GM19324 (cell line): ENCODE measurements around the gene SORL1.
"Not testable (repeated sequence)": the region's sequence is repeated elsewhere in the genome, so short reads cannot be mapped to it uniquely, and the experiment has no call there.

Source experiments
- ATAC-seq: cut with Tn5 transposase; IDR thresholded peaks from one replicate; pipeline ENCODE4 v1.9.1; 2021; ENCODE audit warnings: mild to moderate bottlenecking, moderate library complexity; ENCODE audit not compliant: unreplicated experiment, low FRiP score

SORL1 gene

GRCh38 chr11:121497176-121497998 lies 45.3 kb downstream of the SORL1 start:
- ATAC-seq = no peak

- no peak for ATAC-seq
Observed at GRCh38 chr11:121499405-121499804, 47.3 kb downstream of the SORL1 start.

DNA sequence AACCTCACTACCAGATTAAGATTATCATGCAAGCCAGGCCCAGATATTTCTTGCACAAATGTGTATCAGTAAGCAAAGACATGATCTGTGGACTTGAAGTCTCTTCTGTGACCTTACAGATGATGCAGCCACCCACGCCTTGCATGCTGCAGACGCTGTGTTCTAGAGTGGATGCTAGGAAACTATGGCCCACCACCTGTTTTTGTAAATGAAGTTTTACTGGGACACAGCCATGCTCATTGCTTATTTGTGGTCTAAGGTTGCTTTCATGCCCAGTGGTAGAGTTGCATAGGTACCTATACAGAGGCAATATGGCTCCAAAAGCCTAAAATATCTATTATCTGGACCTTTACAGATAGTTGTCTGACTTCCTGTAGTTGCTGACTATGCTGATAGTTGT lies 48.2 kb downstream of the SORL1 start:
- ATAC-seq = no peak

DNA sequence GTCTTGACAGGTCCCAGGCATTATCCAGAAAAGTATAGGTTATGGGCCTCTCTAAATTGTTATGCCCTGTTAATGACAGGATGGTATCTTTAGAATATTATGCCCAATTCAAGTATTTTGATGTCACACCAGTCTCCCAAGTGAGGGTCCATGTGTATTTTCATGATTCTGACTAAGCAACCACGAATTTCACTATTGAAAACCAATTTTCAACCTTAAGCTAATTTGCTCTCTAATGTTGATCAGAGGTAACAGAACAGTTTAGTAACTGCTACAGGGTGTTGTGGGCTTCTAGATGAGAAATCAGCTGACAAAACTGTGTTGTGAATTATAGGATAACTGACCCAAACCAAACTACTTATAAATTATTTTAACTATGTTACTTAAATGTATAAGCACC lies 48.6 kb downstream of the SORL1 start:
- ATAC-seq = no peak

DNA sequence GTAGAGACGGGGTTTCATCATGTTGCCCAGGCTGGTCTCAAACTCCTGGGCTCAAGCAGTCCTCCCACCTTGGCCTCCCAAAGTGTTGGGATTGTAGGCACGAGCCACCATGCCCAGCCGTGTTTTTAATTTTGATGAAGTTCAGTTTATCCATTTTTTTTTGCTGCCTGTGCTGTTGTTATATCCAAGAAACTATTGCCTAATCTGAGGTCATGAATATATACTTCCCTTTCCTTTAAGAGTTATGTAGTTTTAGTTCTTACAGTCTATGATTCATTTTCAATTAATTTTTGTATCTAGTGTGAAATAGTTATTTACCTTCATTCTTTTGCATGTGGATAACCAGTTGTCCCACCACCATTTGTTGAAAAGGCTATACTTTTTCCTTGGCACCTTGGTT lies 50.9 kb downstream of the SORL1 start:
- ATAC-seq = no peak

- not testable (repeated sequence) for ATAC-seq
Observed at GRCh38 chr11:121506237-121506636, 54.1 kb downstream of the SORL1 start.

- ATAC-seq = no peak
Observed at GRCh38 chr11:121508449-121508848, 56.3 kb downstream of the SORL1 start.

DNA sequence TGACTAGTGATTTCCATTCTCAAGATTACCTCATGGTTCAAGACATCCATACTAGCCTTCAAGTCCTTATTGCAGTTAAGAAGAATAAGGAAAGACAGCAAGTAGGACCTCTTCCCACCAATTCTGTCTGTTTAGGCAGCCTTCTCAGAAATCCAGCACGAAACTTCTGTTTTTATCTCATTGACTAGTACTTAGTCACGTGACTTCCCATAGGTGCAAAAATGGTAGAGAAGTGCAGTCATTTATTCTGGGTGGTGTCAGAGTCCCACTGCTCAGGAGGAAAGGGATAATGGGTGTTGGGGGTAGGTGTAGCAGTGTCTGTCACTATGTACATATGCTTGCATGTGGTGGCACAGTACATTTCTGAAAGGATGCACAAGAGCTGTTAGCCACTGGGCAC lies 58.3 kb downstream of the SORL1 start:
- no peak for ATAC-seq

DNA sequence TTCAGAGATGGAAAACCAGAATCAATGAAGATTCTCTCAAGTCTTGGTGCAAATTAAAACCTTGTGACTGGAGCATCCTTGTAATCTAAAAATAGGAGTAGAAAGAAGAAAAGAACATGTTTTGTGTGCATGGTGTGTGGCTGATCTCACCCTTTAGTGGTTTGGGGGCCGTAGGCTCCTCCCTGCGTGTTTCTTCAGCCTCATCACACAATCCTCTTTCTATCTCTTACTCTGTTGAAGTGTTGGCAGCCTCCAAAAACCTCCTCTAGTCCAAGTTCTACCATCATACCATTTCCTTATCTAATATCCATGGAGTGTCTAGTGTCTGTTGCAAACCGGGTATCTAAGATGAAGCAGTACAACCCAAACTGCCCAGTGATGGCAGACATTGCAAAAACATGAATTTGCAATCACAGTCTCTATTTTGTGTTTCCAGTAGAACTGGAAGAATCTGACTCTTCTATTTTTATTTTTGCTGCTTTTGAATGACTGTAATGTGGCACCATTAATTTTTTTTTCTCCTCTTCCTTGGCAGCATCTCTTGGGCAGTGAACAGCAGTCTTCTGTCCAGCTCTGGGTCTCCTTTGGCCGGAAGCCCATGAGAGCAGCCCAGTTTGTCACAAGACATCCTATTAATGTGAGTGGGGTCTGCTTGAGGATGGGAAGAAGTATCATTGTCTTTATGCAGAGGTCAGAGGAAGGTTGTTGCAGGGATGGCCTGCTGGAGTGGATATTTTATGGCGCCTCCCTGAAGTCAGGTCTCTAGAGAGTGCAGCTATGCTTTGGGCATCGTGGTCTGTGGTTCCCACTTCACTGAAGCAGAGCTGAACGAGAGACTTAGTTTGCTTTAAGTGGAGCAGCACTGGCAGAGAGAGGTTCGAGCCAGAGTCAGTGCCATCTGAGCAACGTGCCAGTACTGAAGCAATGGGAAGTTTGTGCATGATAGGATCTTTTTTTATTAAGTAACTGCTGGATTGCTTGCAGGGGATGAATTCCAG lies 60.7 kb downstream of the SORL1 start:
- no peak for ATAC-seq

- ATAC-seq = no peak
Observed at GRCh38 chr11:121513807-121514206, 61.7 kb downstream of the SORL1 start.

- ATAC-seq = no peak
Observed at GRCh38 chr11:121514432-121515334, 62.6 kb downstream of the SORL1 start.

GRCh38 chr11:121515335-121515671 lies 63.2 kb downstream of the SORL1 start:
- ATAC-seq = no peak

GRCh38 chr11:121517996-121518395 lies 65.9 kb downstream of the SORL1 start:
- ATAC-seq = no peak

DNA sequence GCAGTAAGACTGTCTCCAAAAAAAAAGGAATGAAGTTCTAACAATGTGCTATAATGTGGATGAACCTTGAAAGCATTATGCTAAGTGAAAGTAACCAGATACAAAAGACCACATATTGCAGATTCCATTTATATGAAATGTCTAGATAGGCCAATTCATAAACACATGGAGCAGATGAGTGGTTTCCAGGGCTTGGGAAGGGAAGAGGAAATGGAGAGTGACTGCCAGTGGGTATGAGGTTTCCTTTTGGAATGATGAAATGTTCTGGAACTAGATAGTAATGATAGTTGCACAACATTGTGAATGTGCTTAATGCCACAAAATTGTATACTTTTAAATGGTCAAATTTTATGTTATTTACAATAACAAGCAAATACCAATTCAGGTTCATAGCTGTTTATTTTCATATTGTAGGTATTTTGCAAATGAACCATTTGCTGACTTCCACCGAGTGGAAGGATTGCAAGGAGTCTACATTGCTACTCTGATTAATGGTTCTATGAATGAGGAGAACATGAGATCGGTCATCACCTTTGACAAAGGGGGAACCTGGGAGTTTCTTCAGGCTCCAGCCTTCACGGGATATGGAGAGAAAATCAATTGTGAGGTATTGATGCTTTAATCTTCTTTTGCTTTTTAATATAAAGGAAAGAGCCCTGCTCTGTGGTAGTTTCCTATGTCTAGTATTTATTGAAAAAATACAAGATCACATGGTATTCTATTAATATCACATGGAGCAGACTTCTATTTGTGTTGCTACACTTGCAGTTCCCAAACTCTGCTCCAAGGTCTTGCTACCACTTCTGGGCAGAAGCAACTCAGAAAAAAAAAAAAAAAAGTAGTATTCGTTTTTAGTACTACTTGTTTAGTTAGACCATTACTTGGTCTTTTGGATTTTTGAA lies 68.4 kb downstream of the SORL1 start:
- no peak for ATAC-seq

GRCh38 chr11:121521145-121522042 lies 69.3 kb downstream of the SORL1 start:
- no peak for ATAC-seq

- ATAC-seq = no peak
Observed at GRCh38 chr11:121522043-121522941, 70.2 kb downstream of the SORL1 start.

- no peak for ATAC-seq
Observed at GRCh38 chr11:121523581-121524232, 71.6 kb downstream of the SORL1 start.
